Measurements from ENCODE around the gene SHISA8.

SHISA8 gene

GRCh38 chr22:41933411-41934177, 18.7 kb upstream of the SHISA8 start:
- DNase-seq = no peak

- DNase-seq = no peak
These were observed 17.5 kb upstream of the SHISA8 start for GRCh38 chr22:41932353-41932752.

GRCh38 chr22:41931701-41932269, 16.9 kb upstream of the SHISA8 start:
- no peak for DNase-seq

- DNase-seq = no peak
These were observed 14.5 kb upstream of the SHISA8 start for GRCh38 chr22:41929418-41929810.

- no peak for DNase-seq
These were observed 13.9 kb upstream of the SHISA8 start for GRCh38 chr22:41928593-41929417.

GRCh38 chr22:41927813-41928212, 12.9 kb upstream of the SHISA8 start:
- no peak for DNase-seq

- peak; percentile 82 for DNase-seq
These were observed 11.0 kb upstream of the SHISA8 start for GRCh38 chr22:41925783-41926460.

- no peak for DNase-seq
These were observed 8.9 kb upstream of the SHISA8 start for GRCh38 chr22:41923595-41924276.

GRCh38 chr22:41922940-41923594, 8.2 kb upstream of the SHISA8 start:
- no peak for DNase-seq

- no peak for DNase-seq
These were observed 7.5 kb upstream of the SHISA8 start for GRCh38 chr22:41922328-41922727.

- DNase-seq = no peak
These were observed 5.5 kb upstream of the SHISA8 start for GRCh38 chr22:41920271-41920976.

GRCh38 chr22:41919357-41920224, 4.7 kb upstream of the SHISA8 start:
- DNase-seq = peak; percentile 38

GRCh38 chr22:41917903-41918791, 3.3 kb upstream of the SHISA8 start:
- DNase-seq = no peak

GRCh38 chr22:41917375-41917902, 2.6 kb upstream of the SHISA8 start:
- DNase-seq = no peak

- no peak for DNase-seq
These were observed 2.0 kb upstream of the SHISA8 start for GRCh38 chr22:41916745-41917358.

GRCh38 chr22:41915786-41916493, 1.1 kb upstream of the SHISA8 start:
- no peak for DNase-seq

GRCh38 chr22:41914611-41915034, 251 bp downstream of the SHISA8 start:
- no peak for DNase-seq

Data from activated CD4-positive, alpha-beta T cell treated with anti-CD3 and anti-CD28 coated beads, Interleukin-2, amount 50 U/mL, for 1 hour (primary cell).